Esophagus muscularis mucosa (tissue), 4 donors: ENCODE data around the gene MMRN2. TPM values are rescaled to one million over a fixed set of nuclear protein-coding genes. Genes with fewer than 3 reads are reported as not detected.

Experiments used
- DNase-seq: peaks from one replicate; pipeline ENCODE4 v3.0.0-alpha.2; 2017; ENCODE audit errors: extremely low spot score
- H3K27ac ChIP-seq, 4 donors: fragments of 200-600 bp; sonication (generic); replicated peaks in 1 of 4; 1 replicate in 3 of 4; 2 replicates in 1 of 4; pipeline ENCODE4 v1.5.1; 2016 to 2019; ENCODE audit warnings: mild to moderate bottlenecking in 1 of 4
- H3K27me3 ChIP-seq, 4 donors: fragments of 200-600 bp; sonication (generic); one replicate each; pipeline versions ENCODE4 v1.5.1 to v1.6.0; 2016 to 2019
- H3K36me3 ChIP-seq, 4 donors: fragments of 200-600 bp; sonication (generic); one replicate each; pipeline ENCODE4 v1.5.1; 2016 to 2019
- H3K4me1 ChIP-seq, 4 donors: fragments of 200-600 bp; sonication (generic); one replicate each; pipeline ENCODE4 v1.5.1; 2016 to 2019
- H3K4me3 ChIP-seq, 4 donors: fragments of 200-600 bp; sonication (generic); 1 replicate in 2 of 4; 2 replicates in 2 of 4; pipeline ENCODE4 v1.5.1; 2016 to 2019; ENCODE audit warnings: mild to moderate bottlenecking in 4 of 4, moderate library complexity in 1 of 4
- H3K9me3 ChIP-seq, 4 donors: fragments of 200-600 bp; sonication (generic); 1 replicate in 3 of 4; 2 replicates in 1 of 4; pipeline ENCODE4 v1.5.1; 2016 to 2019
- EP300 ChIP-seq: sonication (generic); formaldehyde crosslinking; IDR thresholded peaks from one replicate; pipeline ENCODE4 v1.6.1; 2017; ENCODE audit warnings: antibody characterized with exemption
- POLR2A ChIP-seq: fragments of 450-650 bp; IDR thresholded peaks from one replicate; pipeline ENCODE4 v1.6.1; 2017; ENCODE audit warnings: antibody characterized with exemption, moderate library complexity, mild to moderate bottlenecking, low read depth
- POLR2AphosphoS5 ChIP-seq, 2 donors: sonication (generic); formaldehyde crosslinking; IDR thresholded peaks; one replicate each; pipeline ENCODE4 v1.6.1; 2017; ENCODE audit warnings: antibody characterized with exemption in 2 of 2
- WGBS: methylation state at CpG from one replicate; pipeline ENCODE4 v1.1.5; 2018; 5-methylcytosine and 5-hydroxymethylcytosine counted together
- intact Hi-C: fragments of 100-400 bp; cut with DNase I; formaldehyde crosslinking; loops from one replicate; pipeline ENCODE4 v1.15.1; 2023
- total RNA-seq, 4 donors: library from RNA; depleted of rRNA; stranded (reverse); fragments of >200 nt; gene quantifications; one replicate each; pipeline versions ENCODE4 v1.1.0 to v1.2.1, GENCODE V29; 2016
- TF ChIP-seq, protein P1 (sequence below), 3 experiments: fragments of 200-600 bp in 2 of 3; fragments of 450-650 bp in 1 of 3; sonication (generic) in 2 of 3; IDR thresholded peaks; one replicate each; pipeline ENCODE4 v1.5.1; 2017 to 2019; ENCODE audit warnings: antibody characterized with exemption in 3 of 3, mild to moderate bottlenecking in 2 of 3, moderate library complexity in 1 of 3

Gene MMRN2
- total RNA-seq, 4 donors from 2014 or later = 24.9 to 85.9 (median 56.3) TPM

- no peaks in the 10 kb centered on the region for H3K27me3 ChIP-seq
- WGBS = 99% methylated on average over 10 of the region's 11 CpGs
- H3K27ac ChIP-seq = peak overlapping the region; percentile 94 to 99 (median 99)
- no peaks in the 10 kb centered on the region for H3K36me3 ChIP-seq
- intact Hi-C loops = no loop called here
- H3K4me1 ChIP-seq = peaks cover 36 to 50% (median 43%) of the 10 kb centered on the region in 4 donors
- no peak overlapping the region for H3K4me3 ChIP-seq
- H3K9me3 ChIP-seq = no peaks in the 10 kb centered on the region
- TF ChIP-seq, protein P1, sequence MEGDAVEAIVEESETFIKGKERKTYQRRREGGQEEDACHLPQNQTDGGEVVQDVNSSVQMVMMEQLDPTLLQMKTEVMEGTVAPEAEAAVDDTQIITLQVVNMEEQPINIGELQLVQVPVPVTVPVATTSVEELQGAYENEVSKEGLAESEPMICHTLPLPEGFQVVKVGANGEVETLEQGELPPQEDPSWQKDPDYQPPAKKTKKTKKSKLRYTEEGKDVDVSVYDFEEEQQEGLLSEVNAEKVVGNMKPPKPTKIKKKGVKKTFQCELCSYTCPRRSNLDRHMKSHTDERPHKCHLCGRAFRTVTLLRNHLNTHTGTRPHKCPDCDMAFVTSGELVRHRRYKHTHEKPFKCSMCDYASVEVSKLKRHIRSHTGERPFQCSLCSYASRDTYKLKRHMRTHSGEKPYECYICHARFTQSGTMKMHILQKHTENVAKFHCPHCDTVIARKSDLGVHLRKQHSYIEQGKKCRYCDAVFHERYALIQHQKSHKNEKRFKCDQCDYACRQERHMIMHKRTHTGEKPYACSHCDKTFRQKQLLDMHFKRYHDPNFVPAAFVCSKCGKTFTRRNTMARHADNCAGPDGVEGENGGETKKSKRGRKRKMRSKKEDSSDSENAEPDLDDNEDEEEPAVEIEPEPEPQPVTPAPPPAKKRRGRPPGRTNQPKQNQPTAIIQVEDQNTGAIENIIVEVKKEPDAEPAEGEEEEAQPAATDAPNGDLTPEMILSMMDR (IDR thresholded peaks at IDR 0.05) = no peak
- TF ChIP-seq EP300 = no peak
- no peak for TF ChIP-seq POLR2A
- no peak for TF ChIP-seq POLR2AphosphoS5 (IDR thresholded peaks at IDR 0.05)
- DNase-seq = peak; percentile 92
Measured at GRCh38 chr10:86972613-86973380, 15.4 kb upstream of the MMRN2 start.

GRCh38 chr10:86971232-86971991 lies 14.0 kb upstream of the MMRN2 start:
- WGBS = 36% methylated on average over 23 of the region's 66 CpGs

DNA sequence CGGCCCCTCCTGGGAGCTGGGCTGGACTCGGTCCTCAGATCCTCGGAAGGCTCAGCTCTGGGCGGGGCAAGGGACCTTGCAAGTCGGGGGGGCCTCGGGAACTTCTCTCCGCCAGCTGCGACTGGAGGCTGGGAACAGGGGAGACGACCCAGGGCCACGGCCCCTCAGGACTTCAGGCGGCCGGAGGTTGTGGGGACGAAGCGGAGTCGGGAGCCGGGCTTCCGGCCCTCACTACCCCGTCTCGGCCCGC lies 13.5 kb upstream of the MMRN2 start:
- H3K9me3 ChIP-seq = no peaks in the 10 kb centered on the region
- intact Hi-C loops = no loop called here
- DNase-seq = no peak
- H3K27ac ChIP-seq = peak overlapping the region; percentile 94 to 99 (median 99)
- H3K36me3 ChIP-seq = no peaks in the 10 kb centered on the region
- no peaks in the 10 kb centered on the region for H3K27me3 ChIP-seq
- TF ChIP-seq EP300 = no peak
- TF ChIP-seq, protein P1 (IDR thresholded peaks at IDR 0.05) = no peak
- peak; percentile 97 for TF ChIP-seq POLR2A
- TF ChIP-seq POLR2AphosphoS5 (IDR thresholded peaks at IDR 0.05) = peak in 1 of 2 donors; percentile 99
- H3K4me1 ChIP-seq = peaks cover 55 to 65% (median 62%) of the 10 kb centered on the region in 4 donors
- H3K4me3 ChIP-seq = peak overlapping the region; percentile 69 to 79 (median 78)
- 4% methylated on average over 7 of the region's 20 CpGs for WGBS

More at GRCh38 chr10:86971232-86971991, 14.0 kb upstream of the MMRN2 start:
- H3K4me1 ChIP-seq = peaks cover 50 to 60% (median 57%) of the 10 kb centered on the region in 4 donors
- DNase-seq = peak; percentile 97
- no peaks in the 10 kb centered on the region for H3K27me3 ChIP-seq
- TF ChIP-seq POLR2A = no peak
- peak; percentile 76 for TF ChIP-seq EP300
- peak in 1 of 2 donors; percentile 93 for TF ChIP-seq POLR2AphosphoS5 (IDR thresholded peaks at IDR 0.05)
- TF ChIP-seq, protein P1 (IDR thresholded peaks at IDR 0.05) = peak in 1 of 3 experiments; percentile 11
- no peaks in the 10 kb centered on the region for H3K9me3 ChIP-seq
- H3K4me3 ChIP-seq = peak overlapping the region; percentile 69 to 79 (median 78)
- peak overlapping the region; percentile 94 to 99 (median 99) for H3K27ac ChIP-seq
- intact Hi-C loops = no loop called here
- no peaks in the 10 kb centered on the region for H3K36me3 ChIP-seq

- Histone ChIP-seq H3K27me3 (no peaks in the 10 kb centered on the region), H3K27ac (peak overlapping the region; percentile 94 to 99 (median 99)), H3K36me3 (no peaks in the 10 kb centered on the region), H3K4me1 (peaks cover 56 to 71% (median 67%) of the 10 kb centered on the region in 4 donors), H3K9me3 (no peaks in the 10 kb centered on the region), H3K4me3 (peak overlapping the region; percentile 69 to 79 (median 78))
- DNase-seq = peak; percentile 94
- TF ChIP-seq POLR2AphosphoS5 (IDR thresholded peaks at IDR 0.05) (peak; percentile 81 to 93), EP300 (no peak), POLR2A (peak; percentile 34)
- TF ChIP-seq, protein P1 (IDR thresholded peaks at IDR 0.05) = no peak
- intact Hi-C loops = no loop called here
- WGBS = 7% methylated on average over 19 of the region's 30 CpGs
Measured at GRCh38 chr10:86970162-86970981, 13.0 kb upstream of the MMRN2 start.
